ENCODE data around the gene FBXL16.

DNA sequence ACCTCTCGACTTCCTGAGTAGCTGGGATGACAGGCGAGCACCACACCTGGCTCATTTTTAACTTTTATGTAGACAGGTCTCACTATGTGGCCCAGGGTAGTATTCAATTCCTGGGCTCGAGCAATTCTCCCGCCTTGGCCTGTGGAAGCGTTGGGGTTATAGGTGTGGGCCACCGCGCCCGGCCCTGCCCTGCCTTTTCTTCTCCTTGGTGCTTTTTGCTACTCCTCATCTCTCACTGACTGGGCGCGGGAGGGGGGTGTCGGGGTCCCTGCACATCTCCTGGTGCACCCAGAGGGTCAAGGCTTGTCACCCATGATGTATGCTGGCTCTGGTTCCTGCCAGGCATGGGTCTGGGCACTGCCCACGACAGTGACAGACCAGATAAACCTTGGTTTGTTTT lies 61.0 kb downstream of the FBXL16 start:
- TF ChIP-seq POLR2AphosphoS5 (IDR thresholded peaks at IDR 0.05; ENCODE audit: low read depth, low read length) (no peak), MXI1 (IDR thresholded peaks at IDR 0.05; ENCODE audit: low read depth, low read length) (no peak), SMC3 (IDR thresholded peaks at IDR 0.05; ENCODE audit: low read depth, low read length) (no peak), FOXJ3 (CRISPR knock-in tag; IDR thresholded peaks at IDR 0.05) (no peak), GATA2 (CRISPR knock-in tag; IDR thresholded peaks at IDR 0.05) (no peak), NRF1 (IDR thresholded peaks at IDR 0.05; ENCODE audit: low read depth, low read length) (no peak), RFX5 (IDR thresholded peaks at IDR 0.05; ENCODE audit: low read length) (no peak)
- TF ChIP-seq, protein P1, sequence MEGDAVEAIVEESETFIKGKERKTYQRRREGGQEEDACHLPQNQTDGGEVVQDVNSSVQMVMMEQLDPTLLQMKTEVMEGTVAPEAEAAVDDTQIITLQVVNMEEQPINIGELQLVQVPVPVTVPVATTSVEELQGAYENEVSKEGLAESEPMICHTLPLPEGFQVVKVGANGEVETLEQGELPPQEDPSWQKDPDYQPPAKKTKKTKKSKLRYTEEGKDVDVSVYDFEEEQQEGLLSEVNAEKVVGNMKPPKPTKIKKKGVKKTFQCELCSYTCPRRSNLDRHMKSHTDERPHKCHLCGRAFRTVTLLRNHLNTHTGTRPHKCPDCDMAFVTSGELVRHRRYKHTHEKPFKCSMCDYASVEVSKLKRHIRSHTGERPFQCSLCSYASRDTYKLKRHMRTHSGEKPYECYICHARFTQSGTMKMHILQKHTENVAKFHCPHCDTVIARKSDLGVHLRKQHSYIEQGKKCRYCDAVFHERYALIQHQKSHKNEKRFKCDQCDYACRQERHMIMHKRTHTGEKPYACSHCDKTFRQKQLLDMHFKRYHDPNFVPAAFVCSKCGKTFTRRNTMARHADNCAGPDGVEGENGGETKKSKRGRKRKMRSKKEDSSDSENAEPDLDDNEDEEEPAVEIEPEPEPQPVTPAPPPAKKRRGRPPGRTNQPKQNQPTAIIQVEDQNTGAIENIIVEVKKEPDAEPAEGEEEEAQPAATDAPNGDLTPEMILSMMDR (IDR thresholded peaks at IDR 0.05): no peak
- TF ChIP-seq, protein P2, sequence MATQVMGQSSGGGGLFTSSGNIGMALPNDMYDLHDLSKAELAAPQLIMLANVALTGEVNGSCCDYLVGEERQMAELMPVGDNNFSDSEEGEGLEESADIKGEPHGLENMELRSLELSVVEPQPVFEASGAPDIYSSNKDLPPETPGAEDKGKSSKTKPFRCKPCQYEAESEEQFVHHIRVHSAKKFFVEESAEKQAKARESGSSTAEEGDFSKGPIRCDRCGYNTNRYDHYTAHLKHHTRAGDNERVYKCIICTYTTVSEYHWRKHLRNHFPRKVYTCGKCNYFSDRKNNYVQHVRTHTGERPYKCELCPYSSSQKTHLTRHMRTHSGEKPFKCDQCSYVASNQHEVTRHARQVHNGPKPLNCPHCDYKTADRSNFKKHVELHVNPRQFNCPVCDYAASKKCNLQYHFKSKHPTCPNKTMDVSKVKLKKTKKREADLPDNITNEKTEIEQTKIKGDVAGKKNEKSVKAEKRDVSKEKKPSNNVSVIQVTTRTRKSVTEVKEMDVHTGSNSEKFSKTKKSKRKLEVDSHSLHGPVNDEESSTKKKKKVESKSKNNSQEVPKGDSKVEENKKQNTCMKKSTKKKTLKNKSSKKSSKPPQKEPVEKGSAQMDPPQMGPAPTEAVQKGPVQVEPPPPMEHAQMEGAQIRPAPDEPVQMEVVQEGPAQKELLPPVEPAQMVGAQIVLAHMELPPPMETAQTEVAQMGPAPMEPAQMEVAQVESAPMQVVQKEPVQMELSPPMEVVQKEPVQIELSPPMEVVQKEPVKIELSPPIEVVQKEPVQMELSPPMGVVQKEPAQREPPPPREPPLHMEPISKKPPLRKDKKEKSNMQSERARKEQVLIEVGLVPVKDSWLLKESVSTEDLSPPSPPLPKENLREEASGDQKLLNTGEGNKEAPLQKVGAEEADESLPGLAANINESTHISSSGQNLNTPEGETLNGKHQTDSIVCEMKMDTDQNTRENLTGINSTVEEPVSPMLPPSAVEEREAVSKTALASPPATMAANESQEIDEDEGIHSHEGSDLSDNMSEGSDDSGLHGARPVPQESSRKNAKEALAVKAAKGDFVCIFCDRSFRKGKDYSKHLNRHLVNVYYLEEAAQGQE (IDR thresholded peaks at IDR 0.05; ENCODE audit: low read depth, low read length): no peak
- TF ChIP-seq, protein P3, sequence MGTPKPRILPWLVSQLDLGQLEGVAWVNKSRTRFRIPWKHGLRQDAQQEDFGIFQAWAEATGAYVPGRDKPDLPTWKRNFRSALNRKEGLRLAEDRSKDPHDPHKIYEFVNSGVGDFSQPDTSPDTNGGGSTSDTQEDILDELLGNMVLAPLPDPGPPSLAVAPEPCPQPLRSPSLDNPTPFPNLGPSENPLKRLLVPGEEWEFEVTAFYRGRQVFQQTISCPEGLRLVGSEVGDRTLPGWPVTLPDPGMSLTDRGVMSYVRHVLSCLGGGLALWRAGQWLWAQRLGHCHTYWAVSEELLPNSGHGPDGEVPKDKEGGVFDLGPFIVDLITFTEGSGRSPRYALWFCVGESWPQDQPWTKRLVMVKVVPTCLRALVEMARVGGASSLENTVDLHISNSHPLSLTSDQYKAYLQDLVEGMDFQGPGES (IDR thresholded peaks at IDR 0.05; ENCODE audit: low read depth, low read length): no peak
